Measurements from ENCODE around the gene VASH2. TPM values are rescaled to one million over a fixed set of nuclear protein-coding genes. Genes with fewer than 3 reads are reported as not detected.

Gene VASH2
- total RNA-seq, 2 experiments from 2014 or later: 0.57 to 0.63 TPM

GRCh38 chr1:213034713-213035112 lies 84.4 kb downstream of the VASH2 start:
- H3K27ac Mint-ChIP-seq: no peak overlapping the region
- no peaks in the 10 kb centered on the region for H3K4me1 Mint-ChIP-seq (ENCODE audit: low read depth)
- ChIA-PET CTCF (no interaction called here), POLR2A (no interaction called here)
- H3K36me3 Mint-ChIP-seq: no peaks in the 10 kb centered on the region
- no peak overlapping the region for H3K4me3 Mint-ChIP-seq
- DNase-seq: no peak
- H3K27me3 Mint-ChIP-seq: peaks cover 31% of the 10 kb centered on the region
- no peaks in the 10 kb centered on the region for H3K9me3 Mint-ChIP-seq
- intact Hi-C loops (cut with micrococcal nuclease): no loop called here

DNA sequence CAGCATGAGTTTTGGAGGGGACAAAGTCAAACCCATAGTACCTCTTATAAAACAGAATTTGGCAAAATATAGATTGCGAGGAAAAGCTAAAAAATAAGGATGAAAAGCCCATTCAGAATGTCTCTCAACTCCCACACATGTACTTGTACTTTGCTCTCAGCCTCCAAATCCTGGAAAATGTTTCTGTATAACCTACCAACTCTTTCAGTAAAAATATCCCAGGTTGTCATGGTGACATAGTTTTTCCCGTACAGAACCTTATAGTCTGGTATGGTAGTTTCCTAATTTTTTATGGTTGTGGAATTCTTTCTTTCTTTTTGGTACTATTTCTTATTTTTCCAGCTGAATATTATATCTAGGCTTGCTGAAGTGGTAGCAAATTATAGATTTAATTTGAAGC lies 85.2 kb downstream of the VASH2 start:
- H3K27me3 Mint-ChIP-seq: peaks cover 27% of the 10 kb centered on the region
- ChIA-PET POLR2A (no interaction called here), CTCF (no interaction called here)
- H3K4me1 Mint-ChIP-seq (ENCODE audit: low read depth): no peaks in the 10 kb centered on the region
- H3K9me3 Mint-ChIP-seq: no peaks in the 10 kb centered on the region
- H3K4me3 Mint-ChIP-seq: no peak overlapping the region
- H3K27ac Mint-ChIP-seq: no peak overlapping the region
- intact Hi-C loops (cut with micrococcal nuclease): no loop called here
- no peak for DNase-seq
- no peaks in the 10 kb centered on the region for H3K36me3 Mint-ChIP-seq

Other genes with a start within 250 kb of the VASH2 start
- gene NSL1, start 158.8 kb upstream of the VASH2 start, total RNA-seq: 10 to 100 TPM; 39.8 to 41.8 TPM
- gene TATDN3, start 158.6 kb upstream of the VASH2 start, total RNA-seq: 10 to 100 TPM; 19.2 to 20.7 TPM
- under 1 TPM in 1 of 2 experiments, not detected in 1; 0.51 TPM for gene SPATA45, start 102.9 kb upstream of the VASH2 start, total RNA-seq
- 10 to 100 TPM; 12.4 to 12.6 TPM for gene FLVCR1, start 92.3 kb upstream of the VASH2 start, total RNA-seq
- 10 to 100 TPM; 41.3 to 46.4 TPM for gene ANGEL2, start 65.3 kb downstream of the VASH2 start, total RNA-seq
- gene RPS6KC1, start 100.7 kb downstream of the VASH2 start, total RNA-seq: 1 to 10 TPM; 5.9 to 6.7 TPM

All from activated CD4-positive, alpha-beta memory T cell treated with anti-CD3 and anti-CD28 coated beads for 36 hours (primary cell).